GM18870 (cell line): ENCODE measurements around the gene GPR157.
"Not testable (repeated sequence)": the region's sequence is repeated elsewhere in the genome, so short reads cannot be mapped to it uniquely, and the experiment has no call there.

Source experiments
- ATAC-seq: cut with Tn5 transposase; IDR thresholded peaks from one replicate; pipeline ENCODE4 v1.9.1; 2021; ENCODE audit warnings: moderate library complexity; ENCODE audit not compliant: unreplicated experiment

The GPR157 gene

GRCh38 chr1:9128520-9129265, at the start of gene GPR157:
Gene GPR157 (minus strand): TSS chr1:9129102. CDS start chr1:9129027, 75 bp downstream.
- ATAC-seq: no peak

- no peak for ATAC-seq
Measured at GRCh38 chr1:9174762-9175161, 45.9 kb upstream of the GPR157 start.

GRCh38 chr1:9174243-9174642, 45.3 kb upstream of the GPR157 start:
- ATAC-seq: no peak

- no peak for ATAC-seq
Measured at GRCh38 chr1:9169601-9170137, 40.8 kb upstream of the GPR157 start.

- ATAC-seq: no peak
Measured at GRCh38 chr1:9167638-9168037, 38.7 kb upstream of the GPR157 start.

GRCh38 chr1:9166289-9167235, 37.7 kb upstream of the GPR157 start:
- ATAC-seq: no peak

GRCh38 chr1:9165396-9165795, 36.5 kb upstream of the GPR157 start:
- ATAC-seq: no peak

GRCh38 chr1:9164919-9165318, 36.0 kb upstream of the GPR157 start:
- ATAC-seq: no peak

- ATAC-seq: no peak
Measured at GRCh38 chr1:9164532-9164900, 35.6 kb upstream of the GPR157 start.

GRCh38 chr1:9161963-9162362, 33.1 kb upstream of the GPR157 start:
- ATAC-seq: no peak

- ATAC-seq: no peak
Measured at GRCh38 chr1:9161342-9161741, 32.4 kb upstream of the GPR157 start.

GRCh38 chr1:9160079-9160717, 31.3 kb upstream of the GPR157 start:
- ATAC-seq: no peak

- no peak for ATAC-seq
Measured at GRCh38 chr1:9155879-9156278, 27.0 kb upstream of the GPR157 start.

GRCh38 chr1:9155405-9155804, 26.5 kb upstream of the GPR157 start:
- ATAC-seq: not testable (repeated sequence)

GRCh38 chr1:9153152-9153551, 24.2 kb upstream of the GPR157 start:
- ATAC-seq: no peak

GRCh38 chr1:9152535-9152934, 23.6 kb upstream of the GPR157 start:
- no peak for ATAC-seq

- no peak for ATAC-seq
Measured at GRCh38 chr1:9151328-9151860, 22.5 kb upstream of the GPR157 start.

GRCh38 chr1:9150582-9151327, 21.9 kb upstream of the GPR157 start:
- no peak for ATAC-seq

GRCh38 chr1:9149837-9150581, 21.1 kb upstream of the GPR157 start:
- ATAC-seq: no peak

GRCh38 chr1:9149151-9149550, 20.2 kb upstream of the GPR157 start:
- ATAC-seq: no peak
